Naive thymus-derived CD8-positive, alpha-beta T cell (primary cell): Measurements from ENCODE around the gene CARM1. TPM values are rescaled to one million over a fixed set of nuclear protein-coding genes. Genes with fewer than 3 reads are reported as not detected.
"Not testable (repeated sequence)": the region's sequence is repeated elsewhere in the genome, so short reads cannot be mapped to it uniquely, and the experiment has no call there.

Source experiments
- ATAC-seq, 2 donors: fragments of 150-1000 bp; cut with Tn5 transposase in 1 of 2; sonication (Bioruptor Pico), chemical (Tn5 transposase) in 1 of 2; 1 replicate in 1 of 2; 2 replicates in 1 of 2; pipeline ENCODE4 v1.10.0; 2021; ENCODE audit warnings: mild to moderate bottlenecking in 2 of 2, moderate library complexity in 2 of 2
- POLR2A ChIA-PET: fragments of 350-600 bp; sonication (Branson Sonifier 250); formaldehyde crosslinking; loops from one replicate; lab custom pipeline; 2021; ENCODE audit warnings: antibody characterized with exemption; lab: Charles Lee
- DNase-seq, 10 donors: peaks; one replicate each; pipeline versions ENCODE4 v3.0.0 to v3.0.0-alpha.2; 2020 to 2022
- H3K27ac Mint-ChIP-seq, 10 donors: one replicate each; pipeline ENCODE4 v1.8.0; 2020 to 2022; ENCODE audit warnings: mild to moderate bottlenecking in 10 of 10, mixed read lengths in 10 of 10, moderate library complexity in 4 of 10, inconsistent platforms in 1 of 10
- H3K27me3 Mint-ChIP-seq, 5 donors: one replicate each; pipeline ENCODE4 v1.8.0; 2021 to 2022; ENCODE audit warnings: mixed read lengths in 5 of 5
- H3K36me3 Mint-ChIP-seq, 3 donors: one replicate each; pipeline ENCODE4 v1.8.0; 2020 to 2022; ENCODE audit warnings: mixed read lengths in 3 of 3, mild to moderate bottlenecking in 2 of 3, inconsistent platforms in 1 of 3
- H3K4me1 Mint-ChIP-seq, 4 donors: one replicate each; pipeline ENCODE4 v1.8.0; 2021 to 2022; ENCODE audit warnings: mixed read lengths in 4 of 4
- H3K4me3 Mint-ChIP-seq, 10 donors: one replicate each; pipeline ENCODE4 v1.8.0; 2020 to 2022; ENCODE audit warnings: mild to moderate bottlenecking in 10 of 10, mixed read lengths in 10 of 10, moderate library complexity in 6 of 10, inconsistent platforms in 1 of 10
- H3K9me3 Mint-ChIP-seq, 9 donors: one replicate each; pipeline ENCODE4 v1.8.0; 2020 to 2022; ENCODE audit warnings: mixed read lengths in 9 of 9, mild to moderate bottlenecking in 3 of 9, inconsistent platforms in 1 of 9, moderate library complexity in 1 of 9
- polyA plus RNA-seq, 3 donors: library from polyadenylated mRNA; unstranded; fragments of 300-500 nt; fragmentation: Illumina TruSeq; gene quantifications; one replicate each; pipeline ENCODE4 v1.2.3, GENCODE V29; 2021
- total RNA-seq, 8 experiments: library from RNA in 2 of 8; stranded (reverse) in 2 of 8; gene quantifications; one replicate each; pipeline ENCODE4 v1.2.3 and lab custom pipeline; 2021 to 2026

Gene CARM1
- total and polyA plus RNA-seq, 5 experiments from 2014 or later: 0.30 to 26.5 (median 0.59) TPM

- ATAC-seq: no peak
- Mint-ChIP-seq H3K4me1 (peaks cover 1 to 11% (median 8%) of the 10 kb centered on the region in 4 donors), H3K4me3 (no peak overlapping the region), H3K27ac (no peak overlapping the region), H3K36me3 (peaks cover 0 to 4% (median 4%) of the 10 kb centered on the region in 3 donors), H3K9me3 (peaks cover 0 to 13% (median 4%) of the 10 kb centered on the region in 9 donors), H3K27me3 (no peaks in the 10 kb centered on the region)
- no peak for DNase-seq
- POLR2A ChIA-PET: interaction anchor here (1.9 kb wide), 1 partner anchor 15 kb away, joined by 5 read pairs; the partner anchor contains the start of gene TMED1
Measured at GRCh38 chr19:10850631-10851030, 20.7 kb upstream of the CARM1 start.

GRCh38 chr19:10852098-10852800, 19.1 kb upstream of the CARM1 start:
- ATAC-seq: no peak

GRCh38 chr19:10852941-10853340, 18.4 kb upstream of the CARM1 start:
- POLR2A ChIA-PET: interaction anchor here (0.7 to 0.9 kb wide), 2 partner anchors 9 to 18 kb away, joined by 3 to 5 read pairs; no protein-coding TSS in a partner anchor
- H3K4me3 Mint-ChIP-seq: no peak overlapping the region
- no peak for ATAC-seq

More at GRCh38 chr19:10852098-10852800, 19.1 kb upstream of the CARM1 start:
- DNase-seq: no peak
- H3K27ac Mint-ChIP-seq: no peak overlapping the region
- H3K9me3 Mint-ChIP-seq: peaks cover 0 to 5% (median 0%) of the 10 kb centered on the region in 9 donors
- POLR2A ChIA-PET: interaction anchor here (0.6 kb wide), 1 partner anchor 314 kb away, joined by 7 read pairs; no protein-coding TSS in a partner anchor
- H3K4me1 Mint-ChIP-seq: peaks cover 1 to 11% (median 8%) of the 10 kb centered on the region in 4 donors
- no peaks in the 10 kb centered on the region for H3K27me3 Mint-ChIP-seq
- H3K4me3 Mint-ChIP-seq: no peak overlapping the region
- no peaks in the 10 kb centered on the region for H3K36me3 Mint-ChIP-seq

GRCh38 chr19:10854350-10855089, 16.8 kb upstream of the CARM1 start:
- POLR2A ChIA-PET: interaction anchor here (0.6 kb wide), 1 partner anchor 100 kb away, joined by 4 read pairs; no protein-coding TSS in a partner anchor
- Mint-ChIP-seq H3K27ac (no peak overlapping the region), H3K4me3 (no peak overlapping the region), H3K9me3 (no peaks in the 10 kb centered on the region), H3K4me1 (peaks cover 0 to 1% (median 0%) of the 10 kb centered on the region in 4 donors), H3K36me3 (no peaks in the 10 kb centered on the region), H3K27me3 (no peaks in the 10 kb centered on the region)
- ATAC-seq (no peak), DNase-seq (no peak)

More at GRCh38 chr19:10852941-10853340, 18.4 kb upstream of the CARM1 start:
- H3K27me3 Mint-ChIP-seq: no peaks in the 10 kb centered on the region
- peak in 1 of 10 donors; percentile 24 for DNase-seq
- no peaks in the 10 kb centered on the region for H3K36me3 Mint-ChIP-seq
- H3K9me3 Mint-ChIP-seq: peaks cover 0 to 3% (median 0%) of the 10 kb centered on the region in 9 donors
- H3K4me1 Mint-ChIP-seq: peaks cover 1 to 9% (median 7%) of the 10 kb centered on the region in 4 donors
- H3K27ac Mint-ChIP-seq: peak overlapping the region in 1 of 10 donors; percentile 58

- Mint-ChIP-seq H3K36me3 (no peaks in the 10 kb centered on the region), H3K27ac (peak overlapping the region in 2 of 10 donors; percentile 52 to 62), H3K4me3 (no peak overlapping the region), H3K27me3 (no peaks in the 10 kb centered on the region), H3K4me1 (peaks cover 0 to 3% (median under 1%) of the 10 kb centered on the region in 4 donors), H3K9me3 (no peaks in the 10 kb centered on the region)
- peak in 1 of 2 donors; percentile 33 for ATAC-seq
- no peak for DNase-seq
- POLR2A ChIA-PET: no interaction called here
Measured at GRCh38 chr19:10855879-10856522, 15.4 kb upstream of the CARM1 start.

- H3K27ac Mint-ChIP-seq: peak overlapping the region in 1 of 10 donors; percentile 43
- H3K4me1 Mint-ChIP-seq, H3K27me3 Mint-ChIP-seq, H3K36me3 Mint-ChIP-seq, H3K4me3 Mint-ChIP-seq, ATAC-seq, H3K9me3 Mint-ChIP-seq, DNase-seq: not testable (repeated sequence)
- POLR2A ChIA-PET: interaction anchor here (0.6 kb wide), 1 partner anchor 142 kb away, joined by 4 read pairs; no protein-coding TSS in a partner anchor
Measured at GRCh38 chr19:10856899-10857298, 14.5 kb upstream of the CARM1 start.

GRCh38 chr19:10858204-10858828, 13.0 kb upstream of the CARM1 start:
- H3K4me1 Mint-ChIP-seq: peaks cover 1 to 11% (median 3%) of the 10 kb centered on the region in 4 donors
- DNase-seq: peak in 5 of 10 donors; percentile 31 to 54 (median 36)
- POLR2A ChIA-PET: interaction anchor here (0.5 to 1.1 kb wide), 3 partner anchors 99 to 270 kb away, joined by 3 read pairs; no protein-coding TSS in a partner anchor
- H3K27me3 Mint-ChIP-seq: no peaks in the 10 kb centered on the region
- H3K36me3 Mint-ChIP-seq: no peaks in the 10 kb centered on the region
- peak overlapping the region in 1 of 10 donors; percentile 24 for H3K27ac Mint-ChIP-seq
- peak; percentile 36 to 42 for ATAC-seq
- no peak overlapping the region for H3K4me3 Mint-ChIP-seq
- no peaks in the 10 kb centered on the region for H3K9me3 Mint-ChIP-seq

- no peak overlapping the region for H3K4me3 Mint-ChIP-seq
- no peaks in the 10 kb centered on the region for H3K9me3 Mint-ChIP-seq
- H3K36me3 Mint-ChIP-seq: no peaks in the 10 kb centered on the region
- H3K27me3 Mint-ChIP-seq: no peaks in the 10 kb centered on the region
- ATAC-seq (no peak), DNase-seq (peak in 2 of 10 donors; percentile 12 to 23)
- H3K27ac Mint-ChIP-seq: peak overlapping the region in 1 of 10 donors; percentile 41
- peaks cover 7 to 24% (median 14%) of the 10 kb centered on the region in 4 donors for H3K4me1 Mint-ChIP-seq
- POLR2A ChIA-PET: no interaction called here
Measured at GRCh38 chr19:10861103-10861651, 10.2 kb upstream of the CARM1 start.

- ATAC-seq: no peak
Measured at GRCh38 chr19:10862561-10863106, 8.7 kb upstream of the CARM1 start.

GRCh38 chr19:10863107-10863717, 8.1 kb upstream of the CARM1 start:
- DNase-seq (no peak), ATAC-seq (no peak)
- Mint-ChIP-seq H3K9me3 (no peaks in the 10 kb centered on the region), H3K36me3 (no peaks in the 10 kb centered on the region), H3K27me3 (no peaks in the 10 kb centered on the region), H3K4me1 (peaks cover 7 to 32% (median 14%) of the 10 kb centered on the region in 4 donors), H3K27ac (peak overlapping the region in 4 of 10 donors; percentile 9 to 66 (median 39)), H3K4me3 (no peak overlapping the region)
- POLR2A ChIA-PET: interaction anchor here (2.7 kb wide), 1 partner anchor 146 kb away, joined by 16 read pairs; the partner anchor contains the start of gene DNM2

More at GRCh38 chr19:10862561-10863106, 8.7 kb upstream of the CARM1 start:
- POLR2A ChIA-PET: interaction anchor here (0.5 to 0.7 kb wide), 2 partner anchors 8 to 311 kb away, joined by 4 to 5 read pairs; no protein-coding TSS in a partner anchor
- DNase-seq: no peak
- H3K4me1 Mint-ChIP-seq: peaks cover 7 to 26% (median 14%) of the 10 kb centered on the region in 4 donors
- H3K9me3 Mint-ChIP-seq: no peaks in the 10 kb centered on the region
- no peak overlapping the region for H3K4me3 Mint-ChIP-seq
- no peak overlapping the region for H3K27ac Mint-ChIP-seq
- no peaks in the 10 kb centered on the region for H3K36me3 Mint-ChIP-seq
- no peaks in the 10 kb centered on the region for H3K27me3 Mint-ChIP-seq

- Mint-ChIP-seq H3K27ac (peak overlapping the region in 9 of 10 donors; percentile 9 to 92 (median 76)), H3K9me3 (no peaks in the 10 kb centered on the region), H3K4me3 (peak overlapping the region in 6 of 10 donors; percentile 3 to 55 (median 30)), H3K36me3 (no peaks in the 10 kb centered on the region), H3K27me3 (no peaks in the 10 kb centered on the region), H3K4me1 (peaks cover 7 to 32% (median 14%) of the 10 kb centered on the region in 4 donors)
- POLR2A ChIA-PET: interaction anchor here (0.6 to 2.7 kb wide), 5 partner anchors 8 to 1281 kb away, joined by 4 to 16 read pairs (median 7); partner anchors contain the start of genes DNM2 and TMED1
- peak; percentile 96 to 99 for ATAC-seq
- peak; percentile 63 to 88 (median 75) for DNase-seq
Measured at GRCh38 chr19:10864538-10864899, 6.8 kb upstream of the CARM1 start.
